ENCODE measurements around the gene IPO13.

The IPO13 gene

DNA sequence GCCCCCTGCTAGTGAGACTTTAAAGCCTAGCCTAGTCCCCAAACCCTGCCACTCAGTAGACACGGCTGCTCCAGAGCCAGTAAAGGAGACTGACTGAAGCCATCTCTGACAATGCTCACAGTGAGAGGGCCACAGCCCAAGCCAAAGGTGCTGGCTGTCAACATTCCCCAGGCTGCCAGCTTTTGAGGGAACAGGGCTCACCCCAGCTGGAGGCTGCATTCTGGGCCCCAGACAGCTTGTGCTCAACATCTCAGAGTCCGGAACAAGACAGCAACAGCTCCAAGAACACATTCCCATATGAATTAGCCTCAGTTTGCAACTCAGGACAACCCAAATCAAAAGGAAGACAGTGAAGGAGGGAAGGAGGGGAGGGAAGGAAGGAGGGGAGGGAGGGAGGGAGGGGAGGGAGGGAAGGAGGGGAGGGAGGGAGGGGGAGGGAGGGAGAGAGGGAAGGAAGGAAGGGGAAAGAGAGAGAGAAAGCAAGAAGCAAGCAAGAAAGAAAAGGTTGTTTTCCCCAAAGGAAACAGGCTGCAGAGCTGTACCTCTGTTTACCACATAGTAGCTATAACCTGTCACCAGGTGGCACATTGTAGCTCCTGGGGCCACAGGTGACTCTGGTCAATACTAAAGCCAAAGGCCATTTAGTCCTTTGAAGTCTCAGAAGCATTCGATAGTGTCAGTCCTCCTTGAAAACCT is 7.7 kb upstream of the IPO13 start:
- Histone ChIP-seq H3K9me3 (ENCODE audit: control insufficient read depth in 2 of 2, low read length in 2 of 2) (no peaks in the 10 kb centered on the region), H3K27me3 (ENCODE audit: control insufficient read depth in 1 of 2, insufficient read depth in 2 of 2, low read length in 2 of 2) (no peaks in the 10 kb centered on the region), H3K9ac (ENCODE audit: low read length in 2 of 2) (no peak overlapping the region), H3K36me3 (ENCODE audit: control insufficient read depth in 2 of 2, insufficient read depth in 2 of 2, low read length in 2 of 2) (no peaks in the 10 kb centered on the region), H3K27ac (ENCODE audit: low read length) (no peak overlapping the region), H3K4me3 (ENCODE audit: low read length in 2 of 2) (no peak overlapping the region), H3K4me1 (ENCODE audit: control insufficient read depth, insufficient read depth, low read length) (peaks cover 26% of the 10 kb centered on the region)

- Histone ChIP-seq H3K9me3 (ENCODE audit: control insufficient read depth in 2 of 2, low read length in 2 of 2) (no peaks in the 10 kb centered on the region), H3K9ac (ENCODE audit: low read length in 2 of 2) (no peak overlapping the region), H3K27ac (ENCODE audit: low read length) (no peak overlapping the region), H3K27me3 (ENCODE audit: control insufficient read depth in 1 of 2, insufficient read depth in 2 of 2, low read length in 2 of 2) (no peaks in the 10 kb centered on the region), H3K4me3 (ENCODE audit: low read length in 2 of 2) (no peak overlapping the region), H3K4me1 (ENCODE audit: control insufficient read depth, insufficient read depth, low read length) (peaks cover 16% of the 10 kb centered on the region), H3K36me3 (ENCODE audit: control insufficient read depth in 2 of 2, insufficient read depth in 2 of 2, low read length in 2 of 2) (no peaks in the 10 kb centered on the region)
Measured at GRCh38 chr1:43942411-43942810, 4.3 kb upstream of the IPO13 start.

GRCh38 chr1:43944860-43945259 is 1.9 kb upstream of the IPO13 start:
- peaks cover 0 to 2% of the 10 kb centered on the region in 2 donors for H3K36me3 ChIP-seq (ENCODE audit: control insufficient read depth in 2 of 2, insufficient read depth in 2 of 2, low read length in 2 of 2)
- H3K27me3 ChIP-seq (ENCODE audit: control insufficient read depth in 1 of 2, insufficient read depth in 2 of 2, low read length in 2 of 2): no peaks in the 10 kb centered on the region
- H3K27ac ChIP-seq (ENCODE audit: low read length): peak overlapping the region; percentile 18
- H3K9me3 ChIP-seq (ENCODE audit: control insufficient read depth in 2 of 2, low read length in 2 of 2): no peaks in the 10 kb centered on the region
- H3K4me1 ChIP-seq (ENCODE audit: control insufficient read depth, insufficient read depth, low read length): peaks cover 34% of the 10 kb centered on the region
- H3K9ac ChIP-seq (ENCODE audit: low read length in 2 of 2): peak overlapping the region; percentile 21 to 27
- H3K4me3 ChIP-seq (ENCODE audit: low read length in 2 of 2): no peak overlapping the region

GRCh38 chr1:43945674-43946235 is 995 bp upstream of the IPO13 start:
- Histone ChIP-seq H3K9me3 (ENCODE audit: control insufficient read depth in 2 of 2, low read length in 2 of 2) (no peaks in the 10 kb centered on the region), H3K4me3 (ENCODE audit: low read length in 2 of 2) (peak overlapping the region; percentile 95 to 97), H3K9ac (ENCODE audit: low read length in 2 of 2) (peak overlapping the region; percentile 98), H3K36me3 (ENCODE audit: control insufficient read depth in 2 of 2, insufficient read depth in 2 of 2, low read length in 2 of 2) (peaks cover 4% of the 10 kb centered on the region in 2 donors), H3K27ac (ENCODE audit: low read length) (peak overlapping the region; percentile 98), H3K4me1 (ENCODE audit: control insufficient read depth, insufficient read depth, low read length) (peaks cover 34% of the 10 kb centered on the region), H3K27me3 (ENCODE audit: control insufficient read depth in 1 of 2, insufficient read depth in 2 of 2, low read length in 2 of 2) (no peaks in the 10 kb centered on the region)

- Histone ChIP-seq H3K27ac (ENCODE audit: low read length) (peak overlapping the region; percentile 98), H3K4me3 (ENCODE audit: low read length in 2 of 2) (peak overlapping the region; percentile 95 to 97), H3K9ac (ENCODE audit: low read length in 2 of 2) (peak overlapping the region; percentile 98), H3K36me3 (ENCODE audit: control insufficient read depth in 2 of 2, insufficient read depth in 2 of 2, low read length in 2 of 2) (peaks cover 4 to 7% of the 10 kb centered on the region in 2 donors), H3K27me3 (ENCODE audit: control insufficient read depth in 1 of 2, insufficient read depth in 2 of 2, low read length in 2 of 2) (no peaks in the 10 kb centered on the region), H3K9me3 (ENCODE audit: control insufficient read depth in 2 of 2, low read length in 2 of 2) (no peaks in the 10 kb centered on the region), H3K4me1 (ENCODE audit: control insufficient read depth, insufficient read depth, low read length) (peaks cover 38% of the 10 kb centered on the region)
Measured at GRCh38 chr1:43947061-43947873, 517 bp downstream of the IPO13 start.

DNA sequence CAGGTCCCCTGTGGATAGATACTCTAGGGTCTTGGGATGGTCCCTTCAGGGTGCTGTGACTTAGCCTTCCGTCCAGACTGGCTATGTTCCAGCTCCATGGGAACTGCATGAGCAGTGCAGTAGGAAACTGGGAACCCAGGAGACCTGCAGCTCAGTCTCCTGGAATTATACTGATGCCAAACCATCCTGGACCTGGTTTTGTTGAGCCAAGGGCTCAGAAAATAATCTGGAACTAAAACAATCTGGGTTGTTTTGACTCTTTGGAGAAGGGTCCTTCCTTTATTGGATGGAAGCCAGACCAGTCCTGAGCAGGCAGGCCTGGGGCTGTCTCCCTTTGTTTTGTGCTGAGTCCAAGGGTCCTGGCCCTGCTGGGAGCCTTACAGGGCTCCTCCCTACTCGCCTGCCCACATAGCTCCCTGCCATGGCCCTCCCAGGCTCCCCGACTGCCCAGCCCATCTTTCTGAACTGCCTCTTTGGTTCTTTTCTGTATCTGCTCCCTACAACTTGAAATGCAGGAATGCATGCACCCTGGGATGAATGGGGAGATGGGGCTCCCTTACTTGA is 1.2 kb downstream of the IPO13 start:
- Histone ChIP-seq H3K9me3 (ENCODE audit: control insufficient read depth in 2 of 2, low read length in 2 of 2) (no peaks in the 10 kb centered on the region), H3K36me3 (ENCODE audit: control insufficient read depth in 2 of 2, insufficient read depth in 2 of 2, low read length in 2 of 2) (peaks cover 4 to 7% of the 10 kb centered on the region in 2 donors), H3K9ac (ENCODE audit: low read length in 2 of 2) (peak overlapping the region; percentile 98), H3K4me3 (ENCODE audit: low read length in 2 of 2) (peak overlapping the region; percentile 95 to 97), H3K27ac (ENCODE audit: low read length) (peak overlapping the region; percentile 98), H3K27me3 (ENCODE audit: control insufficient read depth in 1 of 2, insufficient read depth in 2 of 2, low read length in 2 of 2) (no peaks in the 10 kb centered on the region), H3K4me1 (ENCODE audit: control insufficient read depth, insufficient read depth, low read length) (peaks cover 38% of the 10 kb centered on the region)

DNA sequence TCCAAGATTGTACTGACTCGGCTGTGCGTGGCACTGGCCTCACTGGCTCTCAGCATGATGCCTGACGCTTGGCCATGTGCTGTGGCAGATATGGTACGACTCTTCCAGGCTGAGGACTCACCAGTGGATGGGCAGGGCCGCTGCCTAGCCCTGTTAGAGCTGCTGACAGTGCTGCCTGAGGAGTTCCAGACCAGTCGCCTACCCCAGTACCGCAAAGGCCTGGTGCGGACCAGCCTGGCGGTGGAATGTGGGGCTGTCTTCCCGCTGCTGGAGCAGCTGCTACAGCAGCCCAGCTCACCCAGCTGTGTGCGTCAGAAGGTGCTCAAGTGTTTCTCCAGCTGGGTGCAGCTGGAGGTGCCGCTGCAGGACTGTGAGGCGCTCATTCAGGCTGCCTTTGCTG is 2.9 kb downstream of the IPO13 start:
- H3K27ac ChIP-seq (ENCODE audit: low read length): no peak overlapping the region
- H3K9ac ChIP-seq (ENCODE audit: low read length in 2 of 2): no peak overlapping the region
- H3K27me3 ChIP-seq (ENCODE audit: control insufficient read depth in 1 of 2, insufficient read depth in 2 of 2, low read length in 2 of 2): no peaks in the 10 kb centered on the region
- H3K9me3 ChIP-seq (ENCODE audit: control insufficient read depth in 2 of 2, low read length in 2 of 2): no peaks in the 10 kb centered on the region
- no peak overlapping the region for H3K4me3 ChIP-seq (ENCODE audit: low read length in 2 of 2)
- H3K36me3 ChIP-seq (ENCODE audit: control insufficient read depth in 2 of 2, insufficient read depth in 2 of 2, low read length in 2 of 2): peaks cover 4 to 7% of the 10 kb centered on the region in 2 donors
- H3K4me1 ChIP-seq (ENCODE audit: control insufficient read depth, insufficient read depth, low read length): peaks cover 34% of the 10 kb centered on the region

- no peaks in the 10 kb centered on the region for H3K9me3 ChIP-seq (ENCODE audit: control insufficient read depth in 2 of 2, low read length in 2 of 2)
- H3K4me1 ChIP-seq (ENCODE audit: control insufficient read depth, insufficient read depth, low read length): peaks cover 23% of the 10 kb centered on the region
- no peaks in the 10 kb centered on the region for H3K27me3 ChIP-seq (ENCODE audit: control insufficient read depth in 1 of 2, insufficient read depth in 2 of 2, low read length in 2 of 2)
Measured at GRCh38 chr1:43951021-43951985, 4.6 kb downstream of the IPO13 start.

GRCh38 chr1:43952731-43953346 is 6.1 kb downstream of the IPO13 start:
- Histone ChIP-seq H3K4me3 (ENCODE audit: low read length in 2 of 2) (no peak overlapping the region), H3K27ac (ENCODE audit: low read length) (no peak overlapping the region), H3K9ac (ENCODE audit: low read length in 2 of 2) (no peak overlapping the region), H3K27me3 (ENCODE audit: control insufficient read depth in 1 of 2, insufficient read depth in 2 of 2, low read length in 2 of 2) (no peaks in the 10 kb centered on the region), H3K36me3 (ENCODE audit: control insufficient read depth in 2 of 2, insufficient read depth in 2 of 2, low read length in 2 of 2) (peaks cover 15 to 21% of the 10 kb centered on the region in 2 donors), H3K9me3 (ENCODE audit: control insufficient read depth in 2 of 2, low read length in 2 of 2) (no peaks in the 10 kb centered on the region), H3K4me1 (ENCODE audit: control insufficient read depth, insufficient read depth, low read length) (peaks cover 17% of the 10 kb centered on the region)

More at GRCh38 chr1:43951021-43951985, 4.6 kb downstream of the IPO13 start:
- no peak overlapping the region for H3K9ac ChIP-seq (ENCODE audit: low read length in 2 of 2)
- H3K4me3 ChIP-seq (ENCODE audit: low read length in 2 of 2): no peak overlapping the region
- H3K27ac ChIP-seq (ENCODE audit: low read length): no peak overlapping the region
- peaks cover 4 to 9% of the 10 kb centered on the region in 2 donors for H3K36me3 ChIP-seq (ENCODE audit: control insufficient read depth in 2 of 2, insufficient read depth in 2 of 2, low read length in 2 of 2)
